T-cell (primary cell): ENCODE measurements around the gene ANO9. TPM values are rescaled to one million over a fixed set of nuclear protein-coding genes. Genes with fewer than 3 reads are reported as not detected.
"Not testable (repeated sequence)": the region's sequence is repeated elsewhere in the genome, so short reads cannot be mapped to it uniquely, and the experiment has no call there.

Source experiments
- ATAC-seq, 4 experiments: fragments of 200-7000 bp in 3 of 4; fragments of 150-1000 bp in 1 of 4; cut with Tn5 transposase; replicated peaks in 1 of 4; 1 replicate in 3 of 4; 2 replicates in 1 of 4; pipeline ENCODE4 v1.10.0; 2021; ENCODE audit warnings: moderate library complexity in 3 of 4, mild to moderate bottlenecking in 2 of 4, moderate number of reproducible peaks in 1 of 4
- CTCF ChIA-PET, 2 donors: fragments of 300-600 bp; sonication (Branson Sonifier 250); formaldehyde crosslinking; loops; one replicate each; lab custom pipeline; 2022; ENCODE audit warnings: antibody characterized with exemption in 2 of 2; lab: Charles Lee
- POLR2A ChIA-PET, 2 donors: fragments of 300-600 bp; sonication (Branson Sonifier 250); formaldehyde crosslinking; loops; one replicate each; lab custom pipeline; 2022; ENCODE audit warnings: antibody characterized with exemption in 2 of 2; lab: Charles Lee
- DNase-seq, 35 experiments: peaks; one replicate each; pipeline versions ENCODE4 v3.0.0 to v3.0.0-alpha.2; 2013 to 2023
- H3K27ac ChIP-seq: one replicate; pipeline ENCODE4 v1.5.1; 2013; ENCODE audit warnings: low read length
- H3K27me3 ChIP-seq, 2 experiments: replicated peaks in 1 of 2; 1 replicate in 1 of 2; 2 replicates in 1 of 2; pipeline versions ENCODE4 v1.6.1 to v1.7.0; 2013; ENCODE audit warnings: low read length in 1 of 2, mixed read lengths in 1 of 2; ENCODE audit not compliant: control insufficient read depth in 2 of 2, insufficient read depth in 2 of 2; ENCODE audit errors: extremely low read depth in 1 of 2
- H3K36me3 ChIP-seq, 2 donors: 1 replicate in 1 of 2; 2 replicates in 1 of 2; pipeline versions ENCODE4 v1.6.1 to v1.7.0; 2013; ENCODE audit warnings: low read length in 1 of 2; ENCODE audit not compliant: control insufficient read depth in 2 of 2, insufficient read depth in 1 of 2; ENCODE audit errors: extremely low read depth in 1 of 2
- H3K4me1 ChIP-seq, 2 experiments: 1 replicate in 1 of 2; 2 replicates in 1 of 2; pipeline versions ENCODE4 v1.6.1 to v1.7.0; 2013; ENCODE audit warnings: low read length in 2 of 2, mixed read lengths in 1 of 2; ENCODE audit not compliant: insufficient read depth in 2 of 2, control insufficient read depth in 1 of 2; ENCODE audit errors: extremely low read depth in 1 of 2
- H3K4me3 ChIP-seq, 2 donors: 1 replicate in 1 of 2; 2 replicates in 1 of 2; pipeline versions ENCODE4 v1.5.1 to v1.7.0; 2013; ENCODE audit warnings: mild to moderate bottlenecking in 2 of 2, low read length in 1 of 2, moderate library complexity in 1 of 2; ENCODE audit not compliant: control insufficient read depth in 1 of 2; ENCODE audit errors: extremely low read depth in 1 of 2
- H3K9me3 ChIP-seq: 2 replicates; pipeline ENCODE4 v1.7.0; 2013
- H3K27ac Mint-ChIP-seq, 2 donors: one replicate each; pipeline ENCODE4 v1.8.0; 2020 to 2021; ENCODE audit warnings: mild to moderate bottlenecking in 2 of 2, mixed read lengths in 2 of 2
- H3K27me3 Mint-ChIP-seq, 2 donors: one replicate each; pipeline ENCODE4 v1.8.0; 2021 to 2022; ENCODE audit warnings: mixed read lengths in 2 of 2
- H3K36me3 Mint-ChIP-seq: one replicate; pipeline ENCODE4 v1.8.0; 2021; ENCODE audit warnings: mixed read lengths
- H3K4me1 Mint-ChIP-seq, 3 donors: one replicate each; pipeline ENCODE4 v1.8.0; 2020 to 2022; ENCODE audit warnings: mixed read lengths in 3 of 3, mild to moderate bottlenecking in 1 of 3
- H3K4me3 Mint-ChIP-seq, 3 donors: one replicate each; pipeline ENCODE4 v1.8.0; 2020 to 2022; ENCODE audit warnings: mild to moderate bottlenecking in 3 of 3, mixed read lengths in 3 of 3, moderate library complexity in 3 of 3
- H3K9me3 Mint-ChIP-seq, 3 donors: one replicate each; pipeline ENCODE4 v1.8.0; 2020 to 2022; ENCODE audit warnings: mixed read lengths in 3 of 3
- WGBS: methylation state at CpG from one replicate; pipeline ENCODE4 v1.1.5; 2013; ENCODE audit warnings: missing lambda C conversion rate; ENCODE audit not compliant: insufficient coverage; 5-methylcytosine and 5-hydroxymethylcytosine counted together
- total RNA-seq, 35 experiments: library from RNA in 6 of 35; stranded (reverse) in 6 of 35; fragments of 120-200 nt in 1 of 35; gene quantifications; one replicate each; pipeline versions ENCODE4 v1.2.1 to v1.2.4 and lab custom pipeline; 2013 to 2026

Gene ANO9
- total RNA-seq, 5 donors from 2014 or later (not counting 1 experiment from before 2014, with no cell fraction given): 103 to 128 (median 120) TPM

DNA sequence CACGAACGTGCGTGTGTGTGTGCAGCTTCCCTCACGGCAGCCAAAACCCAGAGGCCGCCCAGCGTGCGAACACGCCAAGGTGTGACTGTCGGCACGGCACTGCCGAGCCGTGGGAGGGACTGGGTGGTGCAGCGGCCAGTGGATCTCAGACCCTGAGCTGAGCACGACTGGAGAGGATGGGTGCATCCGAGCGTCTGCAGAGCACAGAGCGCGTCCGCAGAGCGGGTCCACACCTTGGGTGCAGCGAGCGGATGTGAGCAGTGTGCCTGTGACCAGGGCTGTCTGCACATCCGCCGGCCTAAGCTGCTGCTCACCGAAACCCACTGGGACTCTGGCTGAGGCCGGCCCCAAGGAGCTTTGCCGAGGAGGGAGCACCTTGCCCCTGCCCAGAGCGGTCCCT, 31.0 kb upstream of the ANO9 start:
- no peak for DNase-seq
- no peak overlapping the region for H3K4me3 ChIP-seq
- H3K36me3 Mint-ChIP-seq: no peaks in the 10 kb centered on the region
- no peaks in the 10 kb centered on the region for H3K9me3 ChIP-seq
- H3K27me3 ChIP-seq: no peaks in the 10 kb centered on the region
- ChIA-PET POLR2A (no interaction called here), CTCF (no interaction called here)
- H3K4me1 ChIP-seq: no peaks in the 10 kb centered on the region
- peaks cover 0 to 5% (median 0%) of the 10 kb centered on the region in 3 donors for H3K4me1 Mint-ChIP-seq
- peaks cover 4 to 18% of the 10 kb centered on the region in 2 donors for H3K36me3 ChIP-seq
- no peaks in the 10 kb centered on the region for H3K9me3 Mint-ChIP-seq
- H3K4me3 Mint-ChIP-seq: no peak overlapping the region
- 95% methylated on average over 28 of the region's 28 CpGs for WGBS
- H3K27me3 Mint-ChIP-seq: no peaks in the 10 kb centered on the region
- H3K27ac ChIP-seq: no peak overlapping the region
- no peak overlapping the region for H3K27ac Mint-ChIP-seq
- no peak for ATAC-seq

DNA sequence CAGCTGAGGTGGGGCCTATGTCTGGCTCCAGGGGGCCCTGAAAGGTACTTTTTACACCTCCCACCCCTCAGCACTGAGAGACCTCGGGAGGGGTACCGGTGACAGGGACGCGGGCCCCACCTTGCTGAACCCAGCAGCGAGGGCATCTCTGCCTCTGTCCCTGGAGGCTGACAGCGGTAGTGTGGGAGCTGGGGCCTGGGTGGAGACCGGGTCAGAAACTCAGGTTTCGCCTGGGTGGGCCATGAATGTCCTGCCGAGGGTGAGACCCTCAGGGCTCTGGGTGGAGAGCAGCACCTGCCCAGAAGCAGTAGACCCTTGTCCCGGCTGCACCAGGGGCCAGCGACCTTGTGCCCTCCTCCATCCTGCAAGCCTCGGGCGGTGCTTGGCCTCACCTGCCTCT, 30.5 kb upstream of the ANO9 start:
- 94% methylated on average over 12 of the region's 13 CpGs for WGBS
- Histone ChIP-seq H3K36me3 (peaks cover 4 to 18% of the 10 kb centered on the region in 2 donors), H3K4me1 (no peaks in the 10 kb centered on the region), H3K27me3 (no peaks in the 10 kb centered on the region), H3K4me3 (no peak overlapping the region), H3K9me3 (no peaks in the 10 kb centered on the region), H3K27ac (no peak overlapping the region)
- DNase-seq: no peak
- ATAC-seq: no peak
- no peaks in the 10 kb centered on the region for H3K27me3 Mint-ChIP-seq
- H3K4me3 Mint-ChIP-seq: no peak overlapping the region
- ChIA-PET CTCF (no interaction called here), POLR2A (no interaction called here)
- H3K36me3 Mint-ChIP-seq: no peaks in the 10 kb centered on the region
- H3K4me1 Mint-ChIP-seq: peaks cover 0 to 5% (median 0%) of the 10 kb centered on the region in 3 donors
- no peaks in the 10 kb centered on the region for H3K9me3 Mint-ChIP-seq
- no peak overlapping the region for H3K27ac Mint-ChIP-seq

DNA sequence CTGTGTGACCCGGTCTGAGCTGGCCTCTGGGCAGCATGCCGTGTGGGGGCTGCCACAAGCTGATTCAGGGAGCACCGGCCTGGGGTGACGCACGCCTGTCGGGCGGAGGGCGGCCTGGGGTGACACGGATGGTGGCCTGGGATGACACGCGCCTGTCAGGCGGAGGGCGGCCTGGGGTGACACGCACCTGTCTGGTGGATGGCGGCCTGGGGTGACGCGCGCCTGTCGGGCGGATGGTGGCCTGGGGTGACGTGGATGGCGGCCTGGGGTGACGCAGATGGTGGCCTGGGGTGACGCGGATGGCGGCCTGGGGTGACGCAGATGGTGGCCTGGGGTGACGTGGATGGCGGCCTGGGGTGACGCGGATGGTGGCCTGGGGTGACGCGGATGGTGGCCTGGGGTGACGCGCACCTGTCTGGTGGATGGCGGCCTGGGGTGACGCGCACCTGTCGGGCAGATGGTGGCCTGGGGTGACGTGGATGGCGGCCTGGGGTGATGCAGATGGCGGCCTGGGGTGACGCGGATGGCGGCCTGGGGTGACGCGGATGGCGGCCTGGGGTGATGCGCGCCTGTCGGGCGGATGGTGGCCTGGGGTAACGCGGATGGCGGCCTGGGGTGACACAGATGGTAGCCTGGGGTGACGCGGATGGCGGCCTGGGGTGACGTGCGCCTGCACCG, 29.8 kb upstream of the ANO9 start:
- CTCF ChIA-PET: interaction anchor here in 1 of 2 donors (0.7 kb wide), 1 partner anchor 17 kb away, joined by 4 read pairs; no protein-coding TSS in a partner anchor

DNA sequence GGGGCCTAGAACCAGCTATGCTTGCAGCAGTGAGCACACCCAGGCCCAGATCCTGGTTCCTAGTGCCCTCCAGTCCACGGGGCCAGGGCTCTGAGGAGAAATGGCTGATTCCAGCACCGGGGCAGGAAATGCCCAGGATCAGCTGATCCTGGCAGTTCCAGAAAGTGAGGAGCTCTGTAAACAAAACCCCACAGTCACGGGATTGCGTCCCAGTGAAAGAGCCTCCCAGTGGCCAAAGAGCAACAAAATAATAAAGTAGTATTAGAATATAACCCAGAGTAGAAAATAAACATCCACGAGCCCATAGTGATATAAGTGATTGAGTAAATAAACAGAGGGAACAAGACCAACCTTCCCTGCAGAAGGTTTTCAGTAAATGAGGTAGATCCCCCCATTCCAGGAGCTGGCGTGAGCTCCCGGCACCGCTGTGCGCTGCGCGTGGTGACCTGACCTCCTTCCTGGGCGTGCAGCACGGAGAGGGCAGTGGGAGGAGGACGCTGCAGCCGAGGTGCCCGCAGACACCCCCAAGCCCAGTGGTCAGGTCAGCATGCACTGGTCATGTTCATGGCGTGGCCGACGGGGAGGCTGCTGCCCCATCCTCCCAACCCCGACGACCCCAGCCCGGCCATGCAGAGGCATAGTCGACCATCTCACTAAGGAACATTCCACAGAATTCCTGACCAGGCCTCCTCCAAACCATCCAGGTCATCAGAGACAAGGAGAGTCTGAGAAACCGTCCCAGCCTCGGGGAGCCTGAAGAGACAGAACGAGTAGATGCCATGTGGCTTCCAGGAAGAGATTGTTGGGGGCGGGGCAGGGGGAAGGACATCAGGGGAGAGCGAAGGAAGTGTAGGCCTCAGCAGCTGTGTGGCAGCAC, 28.1 kb upstream of the ANO9 start:
- H3K27ac ChIP-seq: no peak overlapping the region
- 97% methylated on average over 19 of the region's 28 CpGs for WGBS
- ChIA-PET POLR2A (interaction anchor here in 1 of 2 donors (0.6 kb wide), 2 partner anchors 66 to 341 kb away, joined by 4 read pairs; no protein-coding TSS in a partner anchor), CTCF (no interaction called here)
- no peak overlapping the region for H3K4me3 ChIP-seq
- no peaks in the 10 kb centered on the region for H3K9me3 ChIP-seq
- DNase-seq: no peak
- no peak for ATAC-seq
- Mint-ChIP-seq H3K27ac (no peak overlapping the region), H3K4me1 (peaks cover 0 to 5% (median 0%) of the 10 kb centered on the region in 3 donors), H3K36me3 (no peaks in the 10 kb centered on the region), H3K9me3 (no peaks in the 10 kb centered on the region), H3K27me3 (no peaks in the 10 kb centered on the region), H3K4me3 (no peak overlapping the region)
- peaks cover 0 to 13% of the 10 kb centered on the region in 2 donors for H3K36me3 ChIP-seq
- H3K27me3 ChIP-seq: no peaks in the 10 kb centered on the region
- H3K4me1 ChIP-seq: no peaks in the 10 kb centered on the region

More for the DNA sequence above, 29.8 kb upstream of the ANO9 start:
- no peak overlapping the region for H3K4me3 Mint-ChIP-seq
- POLR2A ChIA-PET: no interaction called here
- H3K9me3 Mint-ChIP-seq: no peaks in the 10 kb centered on the region
- no peak overlapping the region for H3K27ac Mint-ChIP-seq
- no peak overlapping the region for H3K4me3 ChIP-seq
- H3K27me3 ChIP-seq: no peaks in the 10 kb centered on the region
- ATAC-seq (no peak), DNase-seq (no peak)
- H3K4me1 ChIP-seq: no peaks in the 10 kb centered on the region
- H3K27me3 Mint-ChIP-seq: no peaks in the 10 kb centered on the region
- peaks cover 4 to 18% of the 10 kb centered on the region in 2 donors for H3K36me3 ChIP-seq
- H3K36me3 Mint-ChIP-seq: no peaks in the 10 kb centered on the region
- peaks cover 0 to 5% (median 0%) of the 10 kb centered on the region in 3 donors for H3K4me1 Mint-ChIP-seq
- WGBS: 96% methylated on average over 48 of the region's 61 CpGs
- no peak overlapping the region for H3K27ac ChIP-seq
- H3K9me3 ChIP-seq: no peaks in the 10 kb centered on the region

DNA sequence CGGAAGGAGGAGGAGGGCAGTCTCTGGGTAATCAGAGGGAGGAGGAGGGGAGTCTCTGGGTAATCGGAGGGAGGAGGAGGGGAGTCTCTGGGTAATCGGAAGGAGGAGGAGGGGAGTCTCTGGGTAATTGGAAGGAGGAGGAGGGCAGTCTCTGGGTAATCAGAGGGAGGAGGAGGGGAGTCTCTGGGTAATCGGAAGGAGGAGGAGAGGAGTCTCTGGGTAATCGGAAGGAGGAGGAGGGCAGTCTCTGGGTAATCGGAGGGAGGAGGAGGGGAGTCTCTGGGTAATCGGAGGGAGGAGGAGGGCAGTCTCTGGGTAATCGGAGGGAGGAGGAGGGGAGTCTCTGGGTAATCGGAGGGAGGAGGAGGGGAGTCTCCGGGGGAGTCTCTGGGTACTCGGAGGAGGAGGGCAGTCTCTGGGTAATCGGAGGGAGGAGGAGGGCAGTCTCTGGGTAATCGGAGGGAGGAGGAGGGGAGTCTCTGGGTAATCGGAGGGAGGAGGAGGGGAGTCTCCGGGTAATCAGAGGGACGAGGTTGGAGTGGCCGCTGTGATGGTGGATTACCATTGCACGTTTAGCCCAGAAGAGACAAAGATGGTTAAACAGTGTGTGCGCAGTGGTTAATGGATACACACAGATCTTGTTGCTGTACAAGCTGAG, 27.3 kb upstream of the ANO9 start:
- 88% methylated on average over 12 of the region's 19 CpGs for WGBS
- H3K27me3 ChIP-seq, H3K4me3 ChIP-seq, H3K4me1 Mint-ChIP-seq, H3K4me1 ChIP-seq, H3K9me3 Mint-ChIP-seq, DNase-seq, ATAC-seq, CTCF ChIA-PET, H3K4me3 Mint-ChIP-seq, H3K27ac ChIP-seq, H3K27ac Mint-ChIP-seq, H3K9me3 ChIP-seq, H3K27me3 Mint-ChIP-seq, H3K36me3 Mint-ChIP-seq: not testable (repeated sequence)
- POLR2A ChIA-PET: interaction anchor here in 1 of 2 donors (0.6 kb wide), 1 partner anchor 65 kb away, joined by 4 read pairs; no protein-coding TSS in a partner anchor
- H3K36me3 ChIP-seq: peaks cover 0 to 13% of the 10 kb centered on the region in 2 donors

DNA sequence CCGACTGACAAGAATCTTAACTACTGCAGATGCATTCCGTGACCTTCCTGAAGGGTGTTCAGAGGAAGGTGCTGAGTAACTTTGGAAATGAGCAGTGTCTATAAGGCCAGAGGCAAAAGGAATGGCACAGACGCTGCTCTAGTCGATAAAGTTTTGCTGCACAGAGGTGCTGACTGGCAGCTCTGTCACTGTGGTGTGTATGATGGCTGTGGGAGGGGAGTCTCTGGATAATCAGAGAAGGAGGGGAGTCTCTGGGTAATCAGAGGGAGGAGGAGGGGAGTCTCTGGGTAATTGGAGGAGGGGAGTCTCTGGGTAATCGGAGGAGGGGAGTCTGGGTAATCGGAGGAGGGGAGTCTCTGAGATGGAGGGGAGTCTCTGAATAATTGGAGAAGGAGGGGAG, 26.7 kb upstream of the ANO9 start:
- H3K4me1 Mint-ChIP-seq: peaks cover 0 to 5% (median 0%) of the 10 kb centered on the region in 3 donors
- no peak overlapping the region for H3K27ac ChIP-seq
- ChIA-PET CTCF (no interaction called here), POLR2A (no interaction called here)
- H3K36me3 Mint-ChIP-seq: no peaks in the 10 kb centered on the region
- H3K27me3 Mint-ChIP-seq: no peaks in the 10 kb centered on the region
- H3K4me3 ChIP-seq: no peak overlapping the region
- H3K36me3 ChIP-seq: peaks cover 0 to 10% of the 10 kb centered on the region in 2 donors
- H3K27me3 ChIP-seq: no peaks in the 10 kb centered on the region
- H3K4me3 Mint-ChIP-seq: no peak overlapping the region
- WGBS: 92% methylated on average over 6 of the region's 6 CpGs
- no peaks in the 10 kb centered on the region for H3K9me3 Mint-ChIP-seq
- no peaks in the 10 kb centered on the region for H3K4me1 ChIP-seq
- DNase-seq: no peak
- no peak overlapping the region for H3K27ac Mint-ChIP-seq
- no peaks in the 10 kb centered on the region for H3K9me3 ChIP-seq
- no peak for ATAC-seq
